ENCODE measurements around the gene L3MBTL1. TPM values are rescaled to one million over a fixed set of nuclear protein-coding genes. Genes with fewer than 3 reads are reported as not detected.
"Not testable (repeated sequence)": the region's sequence is repeated elsewhere in the genome, so short reads cannot be mapped to it uniquely, and the experiment has no call there.

L3MBTL1 gene
- total RNA-seq, 1 donor from 2014 or later: 2.6 TPM

GRCh38 chr20:43588526-43588925 is 81.0 kb downstream of the L3MBTL1 start:
- not testable (repeated sequence) for DNase-seq (ENCODE audit: low read depth in 2 of 2)

GRCh38 chr20:43590036-43590391 is 82.5 kb downstream of the L3MBTL1 start:
- peak in 1 of 2 donors; percentile 3 for DNase-seq (ENCODE audit: low read depth in 2 of 2)

- peak; percentile 94 to 96 for DNase-seq (ENCODE audit: low read depth in 2 of 2)
These were observed 83.2 kb downstream of the L3MBTL1 start, which contains the start of gene IFT52 for GRCh38 chr20:43590392-43591303. Gene IFT52 (plus strand): TSS chr20:43590937. CDS start chr20:43594699, 3,762 bp downstream.

Other genes starting within 250 kb of the L3MBTL1 start
- 32.7 and 38.9 TPM in 2 replicates for gene SRSF6, start 49.8 kb upstream of the L3MBTL1 start, total RNA-seq
- gene SGK2, start 51.3 kb downstream of the L3MBTL1 start, total RNA-seq: not detected in 2 replicates
- 26.8 and 27.7 TPM in 2 replicates for gene IFT52, start 83.2 kb downstream of the L3MBTL1 start, total RNA-seq
- 2.2 and 7.4 TPM in 2 replicates for gene MYBL2, start 159.4 kb downstream of the L3MBTL1 start, total RNA-seq
- gene GTSF1L, start 219.3 kb downstream of the L3MBTL1 start, total RNA-seq: not detected in 2 replicates